Measurements from ENCODE around the gene OR5K3.

Gene OR5K3

GRCh38 chr3:98432575-98432974 is 42.1 kb downstream of the OR5K3 start:
- DNase-seq (ENCODE audit: low read depth in 2 of 2, low spot score in 1 of 2), result no peak

- DNase-seq (ENCODE audit: low read depth in 2 of 2, low spot score in 1 of 2), result no peak
Measured at GRCh38 chr3:98433764-98434163, 43.3 kb downstream of the OR5K3 start.

GRCh38 chr3:98434412-98434811 is 43.9 kb downstream of the OR5K3 start:
- no peak for DNase-seq (ENCODE audit: low read depth in 2 of 2, low spot score in 1 of 2)

- no peak for DNase-seq (ENCODE audit: low read depth in 2 of 2, low spot score in 1 of 2)
Measured at GRCh38 chr3:98440283-98440682, 49.8 kb downstream of the OR5K3 start.
